ENCODE data around the gene CR1.
A peak's percentile ranks its signal among the peaks of the same experiment; 100 is the strongest.
"Not testable (repeated sequence)": the region's sequence is repeated elsewhere in the genome, so short reads cannot be mapped to it uniquely, and the experiment has no call there.

The CR1 gene

DNA sequence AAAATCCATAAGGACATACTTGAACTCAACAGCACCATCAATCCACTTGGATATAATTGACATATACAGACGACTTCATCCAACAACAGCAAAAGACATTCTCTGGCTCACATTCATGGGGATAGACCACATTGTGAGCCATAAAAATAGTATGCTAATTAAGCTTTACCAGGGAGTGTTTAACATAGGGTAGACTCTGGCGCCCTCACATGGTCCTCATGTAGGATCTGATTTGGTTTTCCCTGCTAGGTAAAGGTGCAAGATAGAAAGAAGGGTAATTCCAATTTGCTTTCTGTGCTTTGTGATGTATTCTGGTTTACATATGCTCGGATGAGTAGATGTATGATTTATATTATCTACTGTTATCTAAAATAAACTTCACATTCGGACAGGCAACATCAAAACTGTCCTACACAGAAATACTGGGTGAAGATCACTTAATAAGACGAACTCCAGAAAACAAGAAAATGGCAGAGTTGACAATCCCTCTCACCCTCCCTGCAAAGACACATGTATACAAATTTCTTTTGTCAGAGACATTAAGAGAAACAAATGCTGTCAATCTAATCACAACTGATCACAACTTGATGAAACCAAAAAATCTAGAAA lies 176.7 kb downstream of the CR1 start:
- DNase-seq (ENCODE audit: low read depth in 3 of 3) = peak in 1 of 3 experiments; percentile 1

GRCh38 chr1:207673399-207673798 lies 177.4 kb downstream of the CR1 start:
- no peak for DNase-seq (ENCODE audit: low read depth in 3 of 3)

DNA sequence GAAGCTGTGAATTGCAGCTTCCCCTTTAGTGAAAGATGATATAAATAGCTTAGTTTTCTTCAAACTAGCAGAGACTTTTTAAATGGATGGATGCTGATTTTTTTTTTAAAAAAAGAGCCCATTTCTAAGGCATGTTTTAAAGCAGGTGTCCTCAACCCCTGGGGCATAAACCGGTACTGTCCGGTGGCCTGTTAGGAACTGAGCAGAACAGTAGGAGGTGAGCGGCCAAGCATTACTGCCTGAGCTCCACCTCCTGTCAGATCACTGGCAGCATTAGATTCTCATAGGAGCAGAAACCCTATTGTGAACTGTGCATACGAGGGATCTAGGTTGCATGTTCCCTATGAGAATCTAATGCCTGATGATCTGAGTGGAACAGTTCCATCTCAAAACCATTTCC lies 180.2 kb downstream of the CR1 start:
- no peak for DNase-seq (ENCODE audit: low read depth in 3 of 3)

GRCh38 chr1:207680590-207681388 lies 184.8 kb downstream of the CR1 start:
- not testable (repeated sequence) for DNase-seq (ENCODE audit: low read depth in 3 of 3)

- not testable (repeated sequence) for DNase-seq (ENCODE audit: low read depth in 3 of 3)
These were observed 187.0 kb downstream of the CR1 start for GRCh38 chr1:207682872-207683434.

DNA sequence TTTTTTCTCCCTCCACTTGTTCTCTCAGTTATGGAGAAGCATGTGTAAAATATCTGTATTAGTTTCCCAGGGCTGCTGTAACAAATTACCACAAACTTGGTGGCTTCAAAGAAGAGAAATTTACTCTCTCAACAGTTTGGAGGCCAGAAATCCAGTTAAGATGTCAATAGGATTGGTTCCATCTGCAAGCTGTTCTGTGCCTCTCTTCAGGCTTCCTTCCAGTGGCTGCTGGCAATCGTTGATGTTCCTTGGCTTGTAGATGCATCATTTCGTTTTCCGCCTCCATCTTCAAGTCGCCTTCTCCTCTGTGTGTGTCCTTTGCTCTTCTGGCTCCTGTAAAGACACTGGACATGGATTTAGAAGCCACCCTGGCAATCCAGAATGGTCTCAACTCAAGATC lies 194.6 kb downstream of the CR1 start:
- not testable (repeated sequence) for DNase-seq (ENCODE audit: low read depth in 3 of 3)

GRCh38 chr1:207691010-207691409 lies 195.1 kb downstream of the CR1 start:
- DNase-seq (ENCODE audit: low read depth in 3 of 3) = no peak

All from stimulated activated CD4-positive, alpha-beta T cell treated with anti-CD3 and anti-CD28 coated beads, TNF-alpha, amount 100 ng/mL, for 24 hours (primary cell).